PC-9 (cell line): ENCODE results near the gene KIF21B. TPM values are rescaled to one million over a fixed set of nuclear protein-coding genes. Genes with fewer than 3 reads are reported as not detected.

ENCODE experiments used
- BruUV-seq: library from RNA; stranded (reverse); fragments of 400-500 nt; replicated peaks from 2 replicates; lab custom pipeline; 2021; lab: Mats Ljungman, UMichigan
- CTCF ChIA-PET: fragments of 300-600 bp; sonication (Branson Sonifier 250); formaldehyde crosslinking; loops from one replicate; lab custom pipeline; 2022; ENCODE audit warnings: antibody characterized with exemption; lab: Charles Lee
- POLR2A ChIA-PET: fragments of 300-600 bp; sonication (Branson Sonifier 250); formaldehyde crosslinking; loops from one replicate; lab custom pipeline; 2022; ENCODE audit warnings: antibody characterized with exemption; ENCODE audit not compliant: unreplicated experiment; lab: Charles Lee
- DNase-seq, 2 experiments: peaks; one replicate each; pipeline versions ENCODE4 v3.0.0 to v3.0.0-alpha.2; 2015 to 2022; ENCODE audit warnings: mixed read lengths in 1 of 2
- H2AFZ ChIP-seq: fragments of 200-600 bp; sonication (generic); 2 replicates; pipeline ENCODE4 v1.8.1; 2017; ENCODE audit warnings: antibody characterized with exemption
- H3F3A ChIP-seq: fragments of 200-600 bp; sonication (generic); 2 replicates; pipeline ENCODE4 v1.8.1; 2017; ENCODE audit warnings: antibody characterized with exemption, mild to moderate bottlenecking, low read depth; ENCODE audit not compliant: insufficient read depth
- H3K27ac ChIP-seq: fragments of 200-600 bp; sonication (generic); 2 replicates; pipeline ENCODE4 v1.6.1; 2016; ENCODE audit warnings: mixed run types
- H3K27me3 ChIP-seq: fragments of 200-600 bp; sonication (generic); 2 replicates; pipeline ENCODE4 v1.6.1; 2016; ENCODE audit warnings: low read depth, mixed run types; ENCODE audit not compliant: insufficient read depth
- H3K36me3 ChIP-seq: fragments of 200-600 bp; sonication (generic); 2 replicates; pipeline ENCODE4 v1.6.1; 2016; ENCODE audit warnings: low read depth, mixed run types
- H3K4me1 ChIP-seq: fragments of 200-600 bp; sonication (generic); replicated peaks from 2 replicates; pipeline ENCODE4 v1.6.1; 2016; ENCODE audit warnings: mixed run types; ENCODE audit not compliant: insufficient read depth
- H3K4me2 ChIP-seq: fragments of 200-600 bp; sonication (generic); 2 replicates; pipeline ENCODE4 v1.6.1; 2017; ENCODE audit warnings: mixed run types
- H3K4me3 ChIP-seq: fragments of 200-600 bp; sonication (generic); 2 replicates; pipeline ENCODE4 v1.6.1; 2016; ENCODE audit warnings: mixed run types
- H3K79me2 ChIP-seq: fragments of 200-600 bp; sonication (generic); 2 replicates; pipeline ENCODE4 v1.6.1; 2017; ENCODE audit warnings: low read depth, mixed run types
- H3K9me2 ChIP-seq: fragments of 200-600 bp; sonication (generic); 2 replicates; pipeline ENCODE4 v1.8.1; 2017; ENCODE audit warnings: mild to moderate bottlenecking; ENCODE audit not compliant: insufficient read depth
- H3K9me3 ChIP-seq: fragments of 200-600 bp; sonication (generic); 2 replicates; pipeline ENCODE4 v1.8.1; 2016; ENCODE audit warnings: low read depth; ENCODE audit not compliant: insufficient read depth
- H4K20me1 ChIP-seq: fragments of 200-600 bp; sonication (generic); 2 replicates; pipeline ENCODE4 v1.8.1; 2017; ENCODE audit not compliant: insufficient read depth
- CTCF ChIP-seq: fragments of 200-600 bp; sonication (generic); conservative IDR thresholded peaks from 2 replicates; pipeline ENCODE4 v1.6.1; 2017; ENCODE audit warnings: mixed run types, antibody characterized with exemption, mild to moderate bottlenecking, moderate library complexity
- EZH2 ChIP-seq: fragments of 200-600 bp; sonication (generic); IDR thresholded peaks from 2 replicates; pipeline ENCODE4 v1.8.0; 2017; ENCODE audit warnings: antibody characterized with exemption, low read depth
- intact Hi-C: fragments of 100-400 bp; cut with micrococcal nuclease; formaldehyde crosslinking; loops from one replicate; pipeline ENCODE4 v1.10.0; 2022; ENCODE audit not compliant: unreplicated experiment
- total RNA-seq: library from RNA; stranded (reverse); gene quantifications from 2 replicates; pipeline ENCODE4 v1.2.3, GENCODE V29; 2021

KIF21B gene
- total RNA-seq, 1 experiment from 2014 or later = 3.7 TPM

GRCh38 chr1:200992382-200993048, 31.0 kb downstream of the KIF21B start:
- H3K9me2 ChIP-seq = no peaks in the 10 kb centered on the region
- H4K20me1 ChIP-seq = no peaks in the 10 kb centered on the region
- H3K4me3 ChIP-seq = no peak overlapping the region
- intact Hi-C loops = no loop called here
- no peaks in the 10 kb centered on the region for H3F3A ChIP-seq
- H3K79me2 ChIP-seq = no peaks in the 10 kb centered on the region
- no peak overlapping the region for H3K4me2 ChIP-seq
- H3K27me3 ChIP-seq = no peaks in the 10 kb centered on the region
- no TSS peak for BruUV-seq
- no peaks in the 10 kb centered on the region for H3K9me3 ChIP-seq
- H3K36me3 ChIP-seq = no peaks in the 10 kb centered on the region
- no peak for DNase-seq
- TF ChIP-seq EZH2 (no peak), CTCF (no peak)
- ChIA-PET CTCF (no interaction called here), POLR2A (no interaction called here)
- no peaks in the 10 kb centered on the region for H3K4me1 ChIP-seq
- no peak overlapping the region for H2AFZ ChIP-seq
- H3K27ac ChIP-seq = no peak overlapping the region

GRCh38 chr1:200991097-200991614, 32.4 kb downstream of the KIF21B start:
- no peaks in the 10 kb centered on the region for H3K9me3 ChIP-seq
- TF ChIP-seq EZH2 (no peak), CTCF (no peak)
- no TSS peak for BruUV-seq
- no peak overlapping the region for H3K4me2 ChIP-seq
- no peaks in the 10 kb centered on the region for H3K27me3 ChIP-seq
- H3K79me2 ChIP-seq = no peaks in the 10 kb centered on the region
- ChIA-PET POLR2A (no interaction called here), CTCF (no interaction called here)
- no peaks in the 10 kb centered on the region for H3K36me3 ChIP-seq
- H3K4me1 ChIP-seq = no peaks in the 10 kb centered on the region
- DNase-seq = no peak
- no peaks in the 10 kb centered on the region for H3K9me2 ChIP-seq
- H3F3A ChIP-seq = no peaks in the 10 kb centered on the region
- no peak overlapping the region for H2AFZ ChIP-seq
- H3K4me3 ChIP-seq = no peak overlapping the region
- intact Hi-C loops = no loop called here
- no peaks in the 10 kb centered on the region for H4K20me1 ChIP-seq
- no peak overlapping the region for H3K27ac ChIP-seq

GRCh38 chr1:200990114-200990513, 33.4 kb downstream of the KIF21B start:
- no peaks in the 10 kb centered on the region for H3K4me1 ChIP-seq
- H3K9me2 ChIP-seq = no peaks in the 10 kb centered on the region
- no peak overlapping the region for H3K27ac ChIP-seq
- H4K20me1 ChIP-seq = no peaks in the 10 kb centered on the region
- H3K4me2 ChIP-seq = no peak overlapping the region
- ChIA-PET POLR2A (no interaction called here), CTCF (interaction anchor here (0.6 kb wide), 1 partner anchor 164 kb away, joined by 7 read pairs; the partner anchor contains the start of gene TMEM9)
- intact Hi-C loops = no loop called here
- BruUV-seq = no TSS peak
- TF ChIP-seq EZH2 (no peak), CTCF (no peak)
- no peaks in the 10 kb centered on the region for H3K9me3 ChIP-seq
- H3K36me3 ChIP-seq = no peaks in the 10 kb centered on the region
- H3K79me2 ChIP-seq = no peaks in the 10 kb centered on the region
- H3F3A ChIP-seq = no peaks in the 10 kb centered on the region
- no peak for DNase-seq
- H3K4me3 ChIP-seq = no peak overlapping the region
- H3K27me3 ChIP-seq = no peaks in the 10 kb centered on the region
- H2AFZ ChIP-seq = no peak overlapping the region
